ENCODE measurements around the gene FZD10.

The FZD10 gene

GRCh38 chr12:130126023-130126432 lies 36.2 kb upstream of the FZD10 start:
- TF ChIP-seq FOXP2 (optimal IDR thresholded peaks at IDR 0.05; ENCODE audit: borderline replicate concordance, extremely low read depth, extremely low read length, insufficient read depth), result no peak
- no peak for TF ChIP-seq SIN3A (IDR thresholded peaks at IDR 0.05; ENCODE audit: borderline replicate concordance, insufficient read depth, low read length)
- TF ChIP-seq POLR2AphosphoS5 (IDR thresholded peaks at IDR 0.05; ENCODE audit: low read depth, low read length), result no peak
- no peak for TF ChIP-seq TAF1 (IDR thresholded peaks at IDR 0.05; ENCODE audit: borderline replicate concordance, insufficient read depth, low read length)
- no peak for TF ChIP-seq REST (IDR thresholded peaks at IDR 0.05; ENCODE audit: insufficient read depth in 1 of 2, low read depth in 2 of 2, low read length in 2 of 2)

- TF ChIP-seq REST (IDR thresholded peaks at IDR 0.05; ENCODE audit: insufficient read depth in 1 of 2, low read depth in 2 of 2, low read length in 2 of 2) (no peak), TAF1 (IDR thresholded peaks at IDR 0.05; ENCODE audit: borderline replicate concordance, insufficient read depth, low read length) (no peak), POLR2AphosphoS5 (IDR thresholded peaks at IDR 0.05; ENCODE audit: low read depth, low read length) (no peak), SIN3A (IDR thresholded peaks at IDR 0.05; ENCODE audit: borderline replicate concordance, insufficient read depth, low read length) (no peak), FOXP2 (optimal IDR thresholded peaks at IDR 0.05; ENCODE audit: borderline replicate concordance, extremely low read depth, extremely low read length, insufficient read depth) (no peak)
Measured at GRCh38 chr12:130127532-130127911, 34.7 kb upstream of the FZD10 start.

GRCh38 chr12:130127912-130128789 lies 34.1 kb upstream of the FZD10 start:
- TF ChIP-seq TAF1 (IDR thresholded peaks at IDR 0.05; ENCODE audit: borderline replicate concordance, insufficient read depth, low read length), result no peak
- TF ChIP-seq REST (IDR thresholded peaks at IDR 0.05; ENCODE audit: insufficient read depth in 1 of 2, low read depth in 2 of 2, low read length in 2 of 2), result no peak
- TF ChIP-seq SIN3A (IDR thresholded peaks at IDR 0.05; ENCODE audit: borderline replicate concordance, insufficient read depth, low read length), result no peak
- no peak for TF ChIP-seq FOXP2 (optimal IDR thresholded peaks at IDR 0.05; ENCODE audit: borderline replicate concordance, extremely low read depth, extremely low read length, insufficient read depth)
- TF ChIP-seq POLR2AphosphoS5 (IDR thresholded peaks at IDR 0.05; ENCODE audit: low read depth, low read length), result no peak

GRCh38 chr12:130128790-130129735 lies 33.2 kb upstream of the FZD10 start:
- TF ChIP-seq SIN3A (IDR thresholded peaks at IDR 0.05; ENCODE audit: borderline replicate concordance, insufficient read depth, low read length), result no peak
- no peak for TF ChIP-seq POLR2AphosphoS5 (IDR thresholded peaks at IDR 0.05; ENCODE audit: low read depth, low read length)

GRCh38 chr12:130130346-130130745 lies 31.9 kb upstream of the FZD10 start:
- TF ChIP-seq SIN3A (IDR thresholded peaks at IDR 0.05; ENCODE audit: borderline replicate concordance, insufficient read depth, low read length) (no peak), FOXP2 (optimal IDR thresholded peaks at IDR 0.05; ENCODE audit: borderline replicate concordance, extremely low read depth, extremely low read length, insufficient read depth) (no peak), TAF1 (IDR thresholded peaks at IDR 0.05; ENCODE audit: borderline replicate concordance, insufficient read depth, low read length) (no peak), REST (IDR thresholded peaks at IDR 0.05; ENCODE audit: insufficient read depth in 1 of 2, low read depth in 2 of 2, low read length in 2 of 2) (no peak), POLR2AphosphoS5 (IDR thresholded peaks at IDR 0.05; ENCODE audit: low read depth, low read length) (no peak)
